Fibroblast of the aortic adventitia (primary cell): ENCODE measurements around the gene WNK2. TPM values are rescaled to one million over a fixed set of nuclear protein-coding genes. Genes with fewer than 3 reads are reported as not detected.

Experiments
- DNase-seq: peaks from one replicate; pipeline ENCODE4 v3.0.0-alpha.2; 2010; ENCODE audit warnings: low read depth
- H3K4me3 ChIP-seq: 2 replicates; pipeline ENCODE4 v1.5.1; 2011; ENCODE audit warnings: low read depth, mild to moderate bottlenecking, control low read depth, low read length, moderate library complexity
- total RNA-seq: library from RNA; depleted of rRNA; stranded (reverse); fragments of >200 nt; gene quantifications from 2 replicates; pipeline ENCODE4 v1.2.3, GENCODE V29; 2012; ENCODE audit warnings: low replicate concordance
- TF ChIP-seq, protein P1 (sequence below): IDR thresholded peaks from 2 replicates; pipeline ENCODE4 v1.5.1; 2011; ENCODE audit warnings: mild to moderate bottlenecking, low read length, control low read depth, inconsistent platforms; ENCODE audit not compliant: insufficient read depth

WNK2 gene
- total RNA-seq, 1 donor = not detected

- TF ChIP-seq, protein P1, sequence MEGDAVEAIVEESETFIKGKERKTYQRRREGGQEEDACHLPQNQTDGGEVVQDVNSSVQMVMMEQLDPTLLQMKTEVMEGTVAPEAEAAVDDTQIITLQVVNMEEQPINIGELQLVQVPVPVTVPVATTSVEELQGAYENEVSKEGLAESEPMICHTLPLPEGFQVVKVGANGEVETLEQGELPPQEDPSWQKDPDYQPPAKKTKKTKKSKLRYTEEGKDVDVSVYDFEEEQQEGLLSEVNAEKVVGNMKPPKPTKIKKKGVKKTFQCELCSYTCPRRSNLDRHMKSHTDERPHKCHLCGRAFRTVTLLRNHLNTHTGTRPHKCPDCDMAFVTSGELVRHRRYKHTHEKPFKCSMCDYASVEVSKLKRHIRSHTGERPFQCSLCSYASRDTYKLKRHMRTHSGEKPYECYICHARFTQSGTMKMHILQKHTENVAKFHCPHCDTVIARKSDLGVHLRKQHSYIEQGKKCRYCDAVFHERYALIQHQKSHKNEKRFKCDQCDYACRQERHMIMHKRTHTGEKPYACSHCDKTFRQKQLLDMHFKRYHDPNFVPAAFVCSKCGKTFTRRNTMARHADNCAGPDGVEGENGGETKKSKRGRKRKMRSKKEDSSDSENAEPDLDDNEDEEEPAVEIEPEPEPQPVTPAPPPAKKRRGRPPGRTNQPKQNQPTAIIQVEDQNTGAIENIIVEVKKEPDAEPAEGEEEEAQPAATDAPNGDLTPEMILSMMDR = no peak
- DNase-seq = no peak
Measured at GRCh38 chr9:93191354-93191660, 7.4 kb downstream of the WNK2 start.

DNA sequence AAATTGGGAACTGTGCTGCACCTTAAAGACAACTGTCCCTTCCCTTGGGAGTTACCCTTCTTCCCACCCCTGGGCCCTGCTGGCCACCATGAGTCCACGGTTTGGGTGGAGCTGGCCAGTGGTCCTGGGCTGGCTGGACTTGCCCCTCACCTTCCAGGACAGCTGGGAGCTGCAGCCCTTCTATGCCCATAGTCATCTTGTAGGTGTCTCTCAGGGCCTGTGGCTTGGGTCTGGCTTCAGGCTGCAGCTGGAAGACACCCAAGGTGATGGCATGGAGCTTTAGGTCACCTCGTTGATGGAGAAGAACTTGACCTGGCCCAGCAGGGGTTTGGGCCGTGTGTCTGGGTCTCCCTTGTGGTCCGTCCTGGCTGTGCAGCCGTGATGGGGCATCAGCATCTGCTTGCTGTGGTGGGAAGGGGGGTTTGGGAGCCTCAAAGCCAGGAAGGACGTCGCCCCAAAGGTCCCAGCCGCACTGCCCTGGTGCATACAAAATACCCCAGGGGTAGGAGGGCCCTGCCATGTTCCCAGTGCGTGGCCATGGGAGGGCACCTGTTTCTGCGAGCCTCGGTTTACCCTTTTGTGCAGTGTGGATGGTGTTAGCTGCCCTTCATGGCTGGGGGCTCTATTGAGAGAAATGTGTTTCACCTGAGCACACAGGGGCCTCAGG, 8.9 kb downstream of the WNK2 start:
- TF ChIP-seq, protein P1 = no peak
- DNase-seq = no peak
- H3K4me3 ChIP-seq = no peak overlapping the region

More at GRCh38 chr9:93191354-93191660, 7.4 kb downstream of the WNK2 start:
- no peak overlapping the region for H3K4me3 ChIP-seq

GRCh38 chr9:93193388-93194220, 9.7 kb downstream of the WNK2 start:
- DNase-seq = no peak
- TF ChIP-seq, protein P1 = no peak
- H3K4me3 ChIP-seq = no peak overlapping the region

- no peak for DNase-seq
- TF ChIP-seq, protein P1 = no peak
- H3K4me3 ChIP-seq = no peak overlapping the region
Measured at GRCh38 chr9:93194221-93194625, 10.3 kb downstream of the WNK2 start.

- DNase-seq = no peak
Measured at GRCh38 chr9:93194641-93195040, 10.7 kb downstream of the WNK2 start.

DNA sequence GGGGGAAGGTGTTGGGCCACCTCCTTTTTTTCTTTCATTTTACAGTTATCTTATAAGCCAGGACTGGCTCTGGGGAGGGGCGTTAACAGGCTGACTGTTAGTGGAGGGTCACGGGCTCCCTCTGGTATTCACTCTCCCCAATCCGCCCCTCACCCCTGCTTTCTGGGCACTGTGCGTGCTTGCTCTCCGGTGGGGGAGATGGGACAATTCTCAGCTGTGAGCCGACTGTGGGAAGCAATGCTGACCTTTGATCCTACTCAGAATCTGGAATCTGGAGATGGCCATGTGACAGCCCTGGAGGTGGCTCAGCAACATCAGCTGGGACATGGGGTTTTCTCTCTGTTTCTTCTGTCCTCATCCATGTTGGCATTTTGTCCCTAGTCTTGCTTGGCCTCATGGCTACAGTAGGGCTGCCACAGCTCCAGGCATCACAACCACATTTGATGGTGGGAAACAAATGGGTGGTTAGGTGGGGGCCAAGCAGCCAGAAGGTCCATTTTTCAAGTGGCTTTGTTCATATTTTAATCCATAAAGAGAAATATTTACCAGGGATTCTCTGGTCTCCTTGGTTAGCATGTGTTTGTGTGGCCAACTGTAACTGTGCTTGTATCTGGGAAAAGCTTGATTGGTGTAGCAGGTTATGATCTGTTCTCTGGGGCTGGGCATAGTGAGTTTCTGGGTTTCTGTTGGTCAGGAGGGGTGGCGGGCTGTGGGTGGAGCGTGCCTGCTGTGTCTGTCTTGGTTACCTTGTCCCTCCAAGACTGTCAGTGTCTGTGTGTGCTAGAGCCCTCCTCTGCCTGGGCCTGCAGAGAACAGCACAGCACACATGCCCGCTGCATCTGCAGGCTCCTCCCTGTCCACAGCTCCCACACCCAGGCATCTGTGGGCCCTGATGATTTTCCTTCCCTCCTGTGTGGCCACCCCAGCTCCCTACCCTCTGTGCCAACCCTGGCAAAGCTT, 12.4 kb downstream of the WNK2 start:
- TF ChIP-seq, protein P1 = no peak
- no peak for DNase-seq
- H3K4me3 ChIP-seq = no peak overlapping the region

More at GRCh38 chr9:93194641-93195040, 10.7 kb downstream of the WNK2 start:
- H3K4me3 ChIP-seq = no peak overlapping the region
- TF ChIP-seq, protein P1 = no peak
